HEK293 (cell line): ENCODE data around the gene USP21.

Experiments used
- BCL11A ChIP-seq: fragments of 450-650 bp; formaldehyde crosslinking; IDR thresholded peaks from 2 replicates; pipeline ENCODE4 v1.5.1; 2016; ENCODE audit warnings: low read depth, missing biosample characterization, missing genetic modification characterization
- BCL11B ChIP-seq: fragments of 450-650 bp; formaldehyde crosslinking; IDR thresholded peaks from 2 replicates; pipeline ENCODE4 v1.5.1; 2016; ENCODE audit warnings: low read depth, missing biosample characterization, missing genetic modification characterization
- KLF7 ChIP-seq: fragments of 450-650 bp; formaldehyde crosslinking; IDR thresholded peaks from 2 replicates; pipeline ENCODE4 v1.5.1; 2016; ENCODE audit warnings: missing biosample characterization, missing genetic modification characterization, borderline replicate concordance
- MYNN ChIP-seq: fragments of 450-650 bp; formaldehyde crosslinking; IDR thresholded peaks from 2 replicates; pipeline ENCODE4 v1.5.1; 2016; ENCODE audit warnings: missing biosample characterization, missing genetic modification characterization, borderline replicate concordance
- PRDM1 ChIP-seq: fragments of 450-650 bp; formaldehyde crosslinking; IDR thresholded peaks from 2 replicates; pipeline ENCODE4; 2016; ENCODE audit warnings: missing biosample characterization, missing genetic modification characterization
- ZBTB20 ChIP-seq: fragments of 450-650 bp; formaldehyde crosslinking; IDR thresholded peaks from 2 replicates; pipeline ENCODE4 v1.5.1; 2016; ENCODE audit warnings: missing biosample characterization, missing genetic modification characterization
- ZEB2 ChIP-seq: fragments of 450-650 bp; formaldehyde crosslinking; IDR thresholded peaks from 2 replicates; pipeline ENCODE4 v1.5.1; 2016; ENCODE audit warnings: missing biosample characterization, missing genetic modification characterization
- ZFP3 ChIP-seq: fragments of 450-650 bp; formaldehyde crosslinking; IDR thresholded peaks from 2 replicates; pipeline ENCODE4 v1.5.1; 2016; ENCODE audit warnings: low read depth, missing biosample characterization, missing genetic modification characterization
- ZNF175 ChIP-seq: fragments of 450-650 bp; formaldehyde crosslinking; IDR thresholded peaks from 2 replicates; pipeline ENCODE4 v1.5.1; 2016; ENCODE audit warnings: missing biosample characterization, missing genetic modification characterization
- ZNF184 ChIP-seq: fragments of 450-650 bp; IDR thresholded peaks from 2 replicates; pipeline ENCODE4 v1.5.1; 2018; ENCODE audit warnings: missing biosample characterization, mild to moderate bottlenecking, missing genetic modification characterization
- ZNF202 ChIP-seq: fragments of 450-650 bp; formaldehyde crosslinking; IDR thresholded peaks from 2 replicates; pipeline ENCODE4 v1.5.1; 2016; ENCODE audit warnings: missing biosample characterization, missing genetic modification characterization, borderline replicate concordance
- ZNF302 ChIP-seq: fragments of 450-650 bp; formaldehyde crosslinking; IDR thresholded peaks from 2 replicates; pipeline ENCODE4 v1.5.1; 2016; ENCODE audit warnings: missing biosample characterization, missing genetic modification characterization, low read depth
- ZNF311 ChIP-seq: fragments of 450-650 bp; formaldehyde crosslinking; IDR thresholded peaks from 2 replicates; pipeline ENCODE4 v1.5.1; 2017; ENCODE audit warnings: missing biosample characterization, missing genetic modification characterization, borderline replicate concordance
- ZNF354C ChIP-seq: fragments of 450-650 bp; formaldehyde crosslinking; IDR thresholded peaks from 2 replicates; pipeline ENCODE4 v1.5.1; 2016; ENCODE audit warnings: missing biosample characterization, missing genetic modification characterization, low read depth, borderline replicate concordance
- ZNF423 ChIP-seq: fragments of 450-650 bp; formaldehyde crosslinking; IDR thresholded peaks from 2 replicates; pipeline ENCODE4 v1.5.1; 2016; ENCODE audit warnings: missing biosample characterization, missing genetic modification characterization
- ZNF433 ChIP-seq: fragments of 450-650 bp; formaldehyde crosslinking; IDR thresholded peaks from 2 replicates; pipeline ENCODE4 v1.5.1; 2016; ENCODE audit warnings: missing biosample characterization, missing genetic modification characterization, low read depth
- ZNF501 ChIP-seq: fragments of 450-650 bp; formaldehyde crosslinking; IDR thresholded peaks from 2 replicates; pipeline ENCODE4 v1.5.1; 2016; ENCODE audit warnings: missing biosample characterization, missing genetic modification characterization
- ZNF510 ChIP-seq: fragments of 450-650 bp; formaldehyde crosslinking; IDR thresholded peaks from 2 replicates; pipeline ENCODE4 v1.5.1; 2018; ENCODE audit warnings: mild to moderate bottlenecking, missing genetic modification characterization, missing biosample characterization; ENCODE audit not compliant: insufficient replicate concordance
- ZNF521 ChIP-seq: fragments of 450-650 bp; formaldehyde crosslinking; IDR thresholded peaks from 2 replicates; pipeline ENCODE4 v1.5.1; 2017; ENCODE audit warnings: missing biosample characterization, mild to moderate bottlenecking, missing genetic modification characterization
- ZNF548 ChIP-seq: fragments of 450-650 bp; formaldehyde crosslinking; IDR thresholded peaks from 2 replicates; pipeline ENCODE4 v1.5.1; 2016; ENCODE audit warnings: missing biosample characterization, missing genetic modification characterization
- ZNF549 ChIP-seq: fragments of 450-650 bp; IDR thresholded peaks from 2 replicates; pipeline ENCODE4 v1.5.1; 2018; ENCODE audit warnings: missing biosample characterization, missing genetic modification characterization, mild to moderate bottlenecking, inconsistent platforms, moderate library complexity
- ZNF558 ChIP-seq: fragments of 450-650 bp; formaldehyde crosslinking; IDR thresholded peaks from 2 replicates; pipeline ENCODE4 v1.5.1; 2016; ENCODE audit warnings: missing biosample characterization, missing genetic modification characterization
- ZNF571 ChIP-seq: fragments of 450-650 bp; formaldehyde crosslinking; IDR thresholded peaks from 2 replicates; pipeline ENCODE4 v1.5.0; 2017; ENCODE audit warnings: missing biosample characterization, missing genetic modification characterization
- ZNF610 ChIP-seq: fragments of 450-650 bp; formaldehyde crosslinking; IDR thresholded peaks from 2 replicates; pipeline ENCODE4 v1.5.1; 2016; ENCODE audit warnings: missing biosample characterization, missing genetic modification characterization, borderline replicate concordance
- ZNF623 ChIP-seq: fragments of 450-650 bp; formaldehyde crosslinking; IDR thresholded peaks from 2 replicates; pipeline ENCODE4 v1.5.1; 2016; ENCODE audit warnings: missing biosample characterization, missing genetic modification characterization
- ZNF624 ChIP-seq: fragments of 450-650 bp; formaldehyde crosslinking; IDR thresholded peaks from 2 replicates; pipeline ENCODE4 v1.5.1; 2017; ENCODE audit warnings: missing biosample characterization, missing genetic modification characterization
- ZNF660 ChIP-seq: fragments of 450-650 bp; IDR thresholded peaks from 2 replicates; pipeline ENCODE4 v1.5.1; 2018; ENCODE audit warnings: missing biosample characterization, mild to moderate bottlenecking, missing genetic modification characterization
- ZNF707 ChIP-seq: fragments of 450-650 bp; formaldehyde crosslinking; IDR thresholded peaks from 2 replicates; pipeline ENCODE4 v1.5.1; 2016; ENCODE audit warnings: missing biosample characterization, missing genetic modification characterization
- TF ChIP-seq, protein P1 (sequence below): fragments of 450-650 bp; formaldehyde crosslinking; IDR thresholded peaks from 2 replicates; pipeline ENCODE4 v1.5.1; 2017; ENCODE audit warnings: missing biosample characterization, missing genetic modification characterization
- TF ChIP-seq, protein P2 (sequence below): fragments of 450-650 bp; formaldehyde crosslinking; conservative IDR thresholded peaks from 2 replicates; pipeline ENCODE4 v1.5.1; 2016; ENCODE audit warnings: low read depth, missing biosample characterization, missing genetic modification characterization
- TF ChIP-seq, protein P3 (sequence below): fragments of 450-650 bp; formaldehyde crosslinking; IDR thresholded peaks from 2 replicates; pipeline ENCODE4 v1.5.1; 2016; ENCODE audit warnings: missing biosample characterization, missing genetic modification characterization
- TF ChIP-seq, protein P4 (sequence below): fragments of 450-650 bp; formaldehyde crosslinking; IDR thresholded peaks from 2 replicates; pipeline ENCODE4 v1.5.1; 2017; ENCODE audit warnings: missing biosample characterization, missing genetic modification characterization

The USP21 gene

DNA sequence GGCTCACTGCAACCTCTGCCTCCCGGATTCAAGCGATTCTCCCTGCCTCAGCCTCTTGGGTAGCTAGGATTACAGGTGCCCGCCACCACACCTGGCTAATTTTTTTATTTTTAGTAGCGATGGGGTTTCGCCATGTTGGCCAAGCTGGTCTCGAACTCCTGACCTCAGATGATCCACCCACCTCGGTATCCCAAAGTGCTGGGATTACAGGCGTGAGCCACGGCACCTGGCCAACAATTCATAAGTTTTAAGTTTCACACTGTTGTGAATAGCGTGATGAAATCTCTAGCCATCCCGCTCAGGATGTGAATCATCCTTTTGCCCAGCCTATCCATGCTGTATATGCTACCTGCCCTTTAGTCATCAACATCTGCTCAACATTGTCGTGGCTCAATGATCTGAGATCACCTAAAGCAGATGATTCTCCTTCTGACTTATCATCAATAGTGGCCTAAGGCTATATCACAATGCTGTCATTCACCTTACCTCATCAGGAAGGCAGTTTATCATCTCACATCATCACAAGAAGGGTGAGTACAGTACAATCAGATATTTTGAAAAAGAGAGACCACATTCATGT lies 44.1 kb upstream of the USP21 start (continued):
- TF ChIP-seq ZFP3 (tag by site-specific recombination) (no peak), ZBTB20 (tag by site-specific recombination) (no peak), KLF7 (no peak), ZNF184 (tag by site-specific recombination) (peak; percentile 81), ZNF521 (tag by site-specific recombination) (no peak), BCL11A (tag by site-specific recombination) (peak; percentile 82; the same call in 1 of the 2 replicates), ZNF202 (no peak), BCL11B (no peak), ZNF311 (no peak), ZNF623 (no peak; the same call in 1 of the 2 replicates), ZNF610 (tag by site-specific recombination) (no peak), ZNF433 (tag by site-specific recombination) (no peak), ZNF707 (tag by site-specific recombination) (peak; percentile 43; the same call in 1 of the 2 replicates), ZNF624 (tag by site-specific recombination) (no peak), ZNF423 (tag by site-specific recombination) (no peak), MYNN (tag by site-specific recombination) (no peak), ZNF175 (no peak), ZNF354C (tag by site-specific recombination) (no peak), ZNF558 (0 out of 2 replicates have a peak, but pooled peaks have one; percentile 31), ZNF549 (tag by site-specific recombination) (no peak), ZNF302 (tag by site-specific recombination) (no peak), ZNF510 (no peak), PRDM1 (tag by site-specific recombination) (no peak), ZNF571 (tag by site-specific recombination) (no peak), ZNF501 (tag by site-specific recombination) (no peak), ZEB2 (tag by site-specific recombination) (peak; percentile 91; the same call in 1 of the 2 replicates), ZNF660 (tag by site-specific recombination) (peak; percentile 96), ZNF548 (tag by site-specific recombination) (no peak)
- TF ChIP-seq, protein P1, sequence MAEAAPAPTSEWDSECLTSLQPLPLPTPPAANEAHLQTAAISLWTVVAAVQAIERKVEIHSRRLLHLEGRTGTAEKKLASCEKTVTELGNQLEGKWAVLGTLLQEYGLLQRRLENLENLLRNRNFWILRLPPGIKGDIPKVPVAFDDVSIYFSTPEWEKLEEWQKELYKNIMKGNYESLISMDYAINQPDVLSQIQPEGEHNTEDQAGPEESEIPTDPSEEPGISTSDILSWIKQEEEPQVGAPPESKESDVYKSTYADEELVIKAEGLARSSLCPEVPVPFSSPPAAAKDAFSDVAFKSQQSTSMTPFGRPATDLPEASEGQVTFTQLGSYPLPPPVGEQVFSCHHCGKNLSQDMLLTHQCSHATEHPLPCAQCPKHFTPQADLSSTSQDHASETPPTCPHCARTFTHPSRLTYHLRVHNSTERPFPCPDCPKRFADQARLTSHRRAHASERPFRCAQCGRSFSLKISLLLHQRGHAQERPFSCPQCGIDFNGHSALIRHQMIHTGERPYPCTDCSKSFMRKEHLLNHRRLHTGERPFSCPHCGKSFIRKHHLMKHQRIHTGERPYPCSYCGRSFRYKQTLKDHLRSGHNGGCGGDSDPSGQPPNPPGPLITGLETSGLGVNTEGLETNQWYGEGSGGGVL (tag by site-specific recombination): no peak
- TF ChIP-seq, protein P2, sequence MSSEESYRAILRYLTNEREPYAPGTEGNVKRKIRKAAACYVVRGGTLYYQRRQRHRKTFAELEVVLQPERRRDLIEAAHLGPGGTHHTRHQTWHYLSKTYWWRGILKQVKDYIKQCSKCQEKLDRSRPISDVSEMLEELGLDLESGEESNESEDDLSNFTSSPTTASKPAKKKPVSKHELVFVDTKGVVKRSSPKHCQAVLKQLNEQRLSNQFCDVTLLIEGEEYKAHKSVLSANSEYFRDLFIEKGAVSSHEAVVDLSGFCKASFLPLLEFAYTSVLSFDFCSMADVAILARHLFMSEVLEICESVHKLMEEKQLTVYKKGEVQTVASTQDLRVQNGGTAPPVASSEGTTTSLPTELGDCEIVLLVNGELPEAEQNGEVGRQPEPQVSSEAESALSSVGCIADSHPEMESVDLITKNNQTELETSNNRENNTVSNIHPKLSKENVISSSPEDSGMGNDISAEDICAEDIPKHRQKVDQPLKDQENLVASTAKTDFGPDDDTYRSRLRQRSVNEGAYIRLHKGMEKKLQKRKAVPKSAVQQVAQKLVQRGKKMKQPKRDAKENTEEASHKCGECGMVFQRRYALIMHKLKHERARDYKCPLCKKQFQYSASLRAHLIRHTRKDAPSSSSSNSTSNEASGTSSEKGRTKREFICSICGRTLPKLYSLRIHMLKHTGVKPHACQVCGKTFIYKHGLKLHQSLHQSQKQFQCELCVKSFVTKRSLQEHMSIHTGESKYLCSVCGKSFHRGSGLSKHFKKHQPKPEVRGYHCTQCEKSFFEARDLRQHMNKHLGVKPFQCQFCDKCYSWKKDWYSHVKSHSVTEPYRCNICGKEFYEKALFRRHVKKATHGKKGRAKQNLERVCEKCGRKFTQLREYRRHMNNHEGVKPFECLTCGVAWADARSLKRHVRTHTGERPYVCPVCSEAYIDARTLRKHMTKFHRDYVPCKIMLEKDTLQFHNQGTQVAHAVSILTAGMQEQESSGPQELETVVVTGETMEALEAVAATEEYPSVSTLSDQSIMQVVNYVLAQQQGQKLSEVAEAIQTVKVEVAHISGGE: no peak
- TF ChIP-seq, protein P3, sequence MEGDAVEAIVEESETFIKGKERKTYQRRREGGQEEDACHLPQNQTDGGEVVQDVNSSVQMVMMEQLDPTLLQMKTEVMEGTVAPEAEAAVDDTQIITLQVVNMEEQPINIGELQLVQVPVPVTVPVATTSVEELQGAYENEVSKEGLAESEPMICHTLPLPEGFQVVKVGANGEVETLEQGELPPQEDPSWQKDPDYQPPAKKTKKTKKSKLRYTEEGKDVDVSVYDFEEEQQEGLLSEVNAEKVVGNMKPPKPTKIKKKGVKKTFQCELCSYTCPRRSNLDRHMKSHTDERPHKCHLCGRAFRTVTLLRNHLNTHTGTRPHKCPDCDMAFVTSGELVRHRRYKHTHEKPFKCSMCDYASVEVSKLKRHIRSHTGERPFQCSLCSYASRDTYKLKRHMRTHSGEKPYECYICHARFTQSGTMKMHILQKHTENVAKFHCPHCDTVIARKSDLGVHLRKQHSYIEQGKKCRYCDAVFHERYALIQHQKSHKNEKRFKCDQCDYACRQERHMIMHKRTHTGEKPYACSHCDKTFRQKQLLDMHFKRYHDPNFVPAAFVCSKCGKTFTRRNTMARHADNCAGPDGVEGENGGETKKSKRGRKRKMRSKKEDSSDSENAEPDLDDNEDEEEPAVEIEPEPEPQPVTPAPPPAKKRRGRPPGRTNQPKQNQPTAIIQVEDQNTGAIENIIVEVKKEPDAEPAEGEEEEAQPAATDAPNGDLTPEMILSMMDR (tag by site-specific recombination): no peak
- TF ChIP-seq, protein P4, sequence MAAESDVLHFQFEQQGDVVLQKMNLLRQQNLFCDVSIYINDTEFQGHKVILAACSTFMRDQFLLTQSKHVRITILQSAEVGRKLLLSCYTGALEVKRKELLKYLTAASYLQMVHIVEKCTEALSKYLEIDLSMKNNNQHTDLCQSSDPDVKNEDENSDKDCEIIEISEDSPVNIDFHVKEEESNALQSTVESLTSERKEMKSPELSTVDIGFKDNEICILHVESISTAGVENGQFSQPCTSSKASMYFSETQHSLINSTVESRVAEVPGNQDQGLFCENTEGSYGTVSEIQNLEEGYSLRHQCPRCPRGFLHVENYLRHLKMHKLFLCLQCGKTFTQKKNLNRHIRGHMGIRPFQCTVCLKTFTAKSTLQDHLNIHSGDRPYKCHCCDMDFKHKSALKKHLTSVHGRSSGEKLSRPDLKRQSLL: no peak
